Measurements from ENCODE around the gene BUD23. TPM values are rescaled to one million over a fixed set of nuclear protein-coding genes. Genes with fewer than 3 reads are reported as not detected.
A peak's percentile ranks its signal among the peaks of the same experiment; 100 is the strongest.

BUD23 gene
- total RNA-seq, 1 donor from 2014 or later: 97.9 TPM

GRCh38 chr7:73680501-73680900 lies 2.9 kb upstream of the BUD23 start:
- no peaks in the 10 kb centered on the region for H3K27me3 ChIP-seq (ENCODE audit: control insufficient read depth, insufficient read depth, low read length)
- TF ChIP-seq CTCF (IDR thresholded peaks at IDR 0.05; ENCODE audit: insufficient read depth, low read length, severe bottlenecking): no peak
- no peak for DNase-seq (ENCODE audit: low read depth)
- H3K4me3 ChIP-seq (ENCODE audit: low read depth, low read length): no peak overlapping the region
- peaks cover 7% of the 10 kb centered on the region for H3K36me3 ChIP-seq (ENCODE audit: control insufficient read depth, insufficient read depth, low read length)
- no peak for FAIRE-seq

- TF ChIP-seq CTCF (IDR thresholded peaks at IDR 0.05; ENCODE audit: insufficient read depth, low read length, severe bottlenecking): no peak
- Histone ChIP-seq H3K4me3 (ENCODE audit: low read depth, low read length) (no peak overlapping the region), H3K27me3 (ENCODE audit: control insufficient read depth, insufficient read depth, low read length) (no peaks in the 10 kb centered on the region), H3K36me3 (ENCODE audit: control insufficient read depth, insufficient read depth, low read length) (peaks cover 7% of the 10 kb centered on the region)
- DNase-seq (ENCODE audit: low read depth) (peak; percentile 72), FAIRE-seq (no peak)
These were observed 2.4 kb upstream of the BUD23 start for GRCh38 chr7:73681031-73681430.

GRCh38 chr7:73682745-73683055 lies 697 bp upstream of the BUD23 start:
- FAIRE-seq: no peak
- Histone ChIP-seq H3K27me3 (ENCODE audit: control insufficient read depth, insufficient read depth, low read length) (no peaks in the 10 kb centered on the region), H3K4me3 (ENCODE audit: low read depth, low read length) (peak overlapping the region; percentile 97), H3K36me3 (ENCODE audit: control insufficient read depth, insufficient read depth, low read length) (peaks cover 11% of the 10 kb centered on the region)
- TF ChIP-seq CTCF (IDR thresholded peaks at IDR 0.05; ENCODE audit: insufficient read depth, low read length, severe bottlenecking): no peak
- DNase-seq (ENCODE audit: low read depth): no peak

- DNase-seq (ENCODE audit: low read depth) (no peak), FAIRE-seq (no peak)
- Histone ChIP-seq H3K27me3 (ENCODE audit: control insufficient read depth, insufficient read depth, low read length) (no peaks in the 10 kb centered on the region), H3K4me3 (ENCODE audit: low read depth, low read length) (peak overlapping the region; percentile 97), H3K36me3 (ENCODE audit: control insufficient read depth, insufficient read depth, low read length) (peaks cover 9% of the 10 kb centered on the region)
- no peak for TF ChIP-seq CTCF (IDR thresholded peaks at IDR 0.05; ENCODE audit: insufficient read depth, low read length, severe bottlenecking)
These were observed 644 bp downstream of the BUD23 start for GRCh38 chr7:73683788-73684693.

- Histone ChIP-seq H3K36me3 (ENCODE audit: control insufficient read depth, insufficient read depth, low read length) (peaks cover 9% of the 10 kb centered on the region), H3K4me3 (ENCODE audit: low read depth, low read length) (no peak overlapping the region), H3K27me3 (ENCODE audit: control insufficient read depth, insufficient read depth, low read length) (no peaks in the 10 kb centered on the region)
- DNase-seq (ENCODE audit: low read depth) (no peak), FAIRE-seq (no peak)
- TF ChIP-seq CTCF (IDR thresholded peaks at IDR 0.05; ENCODE audit: insufficient read depth, low read length, severe bottlenecking): no peak
These were observed 1.9 kb downstream of the BUD23 start for GRCh38 chr7:73685311-73685710.

- Histone ChIP-seq H3K4me3 (ENCODE audit: low read depth, low read length) (no peak overlapping the region), H3K36me3 (ENCODE audit: control insufficient read depth, insufficient read depth, low read length) (peaks cover 24% of the 10 kb centered on the region), H3K27me3 (ENCODE audit: control insufficient read depth, insufficient read depth, low read length) (no peaks in the 10 kb centered on the region)
- DNase-seq (ENCODE audit: low read depth) (no peak), FAIRE-seq (no peak)
- no peak for TF ChIP-seq CTCF (IDR thresholded peaks at IDR 0.05; ENCODE audit: insufficient read depth, low read length, severe bottlenecking)
These were observed 4.9 kb downstream of the BUD23 start for GRCh38 chr7:73688288-73688687.
